ENCODE data around the gene CREB5. TPM values are rescaled to one million over a fixed set of nuclear protein-coding genes. Genes with fewer than 3 reads are reported as not detected.

CREB5 gene
- total RNA-seq, 4 donors from 2014 or later: 7.8 to 29.9 (median 12.9) TPM

DNA sequence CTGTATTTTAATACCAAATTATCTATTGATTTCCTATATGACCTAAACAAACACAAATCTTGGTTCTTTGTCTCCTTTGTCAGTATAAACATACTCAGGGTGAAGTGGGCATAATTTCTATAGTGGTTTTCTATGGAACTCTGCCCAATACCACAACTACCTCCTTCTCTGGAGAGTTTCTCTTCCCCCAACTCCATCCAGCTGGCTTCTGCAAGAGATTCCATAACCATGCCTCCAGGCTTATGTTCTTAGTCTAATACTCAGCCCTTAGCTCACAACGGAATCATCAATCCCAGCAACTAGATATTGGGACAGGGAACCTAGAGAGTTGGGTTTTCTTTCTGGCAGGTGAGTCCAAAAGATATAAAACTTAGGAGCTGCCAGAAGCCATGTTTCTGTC lies 418.5 kb downstream of the CREB5 start:
- Histone ChIP-seq H3K36me3 (no peaks in the 10 kb centered on the region), H3K4me3 (no peak overlapping the region), H3K27ac (no peak overlapping the region), H3K4me1 (no peaks in the 10 kb centered on the region), H3K27me3 (no peaks in the 10 kb centered on the region), H3K9me3 (no peaks in the 10 kb centered on the region)
- 100% methylated on average over 1 of the region's 1 CpG; no CpG with 5 or more reads in 1 of the 2 donors for WGBS, 2 donors (ENCODE audit: low coverage in 1 of 2)
- ATAC-seq: no peak
- TF ChIP-seq, protein P1, sequence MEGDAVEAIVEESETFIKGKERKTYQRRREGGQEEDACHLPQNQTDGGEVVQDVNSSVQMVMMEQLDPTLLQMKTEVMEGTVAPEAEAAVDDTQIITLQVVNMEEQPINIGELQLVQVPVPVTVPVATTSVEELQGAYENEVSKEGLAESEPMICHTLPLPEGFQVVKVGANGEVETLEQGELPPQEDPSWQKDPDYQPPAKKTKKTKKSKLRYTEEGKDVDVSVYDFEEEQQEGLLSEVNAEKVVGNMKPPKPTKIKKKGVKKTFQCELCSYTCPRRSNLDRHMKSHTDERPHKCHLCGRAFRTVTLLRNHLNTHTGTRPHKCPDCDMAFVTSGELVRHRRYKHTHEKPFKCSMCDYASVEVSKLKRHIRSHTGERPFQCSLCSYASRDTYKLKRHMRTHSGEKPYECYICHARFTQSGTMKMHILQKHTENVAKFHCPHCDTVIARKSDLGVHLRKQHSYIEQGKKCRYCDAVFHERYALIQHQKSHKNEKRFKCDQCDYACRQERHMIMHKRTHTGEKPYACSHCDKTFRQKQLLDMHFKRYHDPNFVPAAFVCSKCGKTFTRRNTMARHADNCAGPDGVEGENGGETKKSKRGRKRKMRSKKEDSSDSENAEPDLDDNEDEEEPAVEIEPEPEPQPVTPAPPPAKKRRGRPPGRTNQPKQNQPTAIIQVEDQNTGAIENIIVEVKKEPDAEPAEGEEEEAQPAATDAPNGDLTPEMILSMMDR (IDR thresholded peaks at IDR 0.05): no peak
- TF ChIP-seq POLR2AphosphoS5 (IDR thresholded peaks at IDR 0.05): no peak

DNA sequence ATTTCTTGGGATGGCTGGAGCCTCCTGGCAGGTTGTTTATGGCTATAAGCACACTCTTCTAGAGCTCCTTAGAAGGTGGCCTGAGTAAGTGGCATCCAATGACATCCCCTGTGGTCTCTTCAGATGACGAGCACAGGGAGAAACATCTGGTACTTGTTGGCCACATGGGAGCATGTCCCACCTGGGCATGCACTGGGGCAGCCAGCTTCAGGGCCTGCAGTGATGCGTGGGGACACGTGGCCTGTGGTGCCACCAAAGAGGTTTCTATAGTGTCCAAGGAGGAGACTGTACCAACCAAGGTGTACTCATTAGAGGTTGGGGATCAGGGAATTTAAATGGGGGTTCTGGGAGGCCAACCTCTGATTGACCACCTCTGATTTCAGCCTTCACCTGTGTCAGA lies 420.4 kb downstream of the CREB5 start:
- TF ChIP-seq, protein P1 (IDR thresholded peaks at IDR 0.05): no peak
- TF ChIP-seq EP300 (IDR thresholded peaks at IDR 0.05) (no peak), POLR2AphosphoS5 (IDR thresholded peaks at IDR 0.05) (no peak), POLR2A (IDR thresholded peaks at IDR 0.05) (no peak)
- Histone ChIP-seq H3K4me3 (no peak overlapping the region), H3K27ac (no peak overlapping the region), H3K4me1 (no peaks in the 10 kb centered on the region), H3K27me3 (no peaks in the 10 kb centered on the region), H3K9me3 (no peaks in the 10 kb centered on the region), H3K36me3 (no peaks in the 10 kb centered on the region)
- no peak for ATAC-seq
- no CpG with 5 or more reads among the region's 3 CpGs for WGBS, 2 donors (ENCODE audit: low coverage in 1 of 2)

DNA sequence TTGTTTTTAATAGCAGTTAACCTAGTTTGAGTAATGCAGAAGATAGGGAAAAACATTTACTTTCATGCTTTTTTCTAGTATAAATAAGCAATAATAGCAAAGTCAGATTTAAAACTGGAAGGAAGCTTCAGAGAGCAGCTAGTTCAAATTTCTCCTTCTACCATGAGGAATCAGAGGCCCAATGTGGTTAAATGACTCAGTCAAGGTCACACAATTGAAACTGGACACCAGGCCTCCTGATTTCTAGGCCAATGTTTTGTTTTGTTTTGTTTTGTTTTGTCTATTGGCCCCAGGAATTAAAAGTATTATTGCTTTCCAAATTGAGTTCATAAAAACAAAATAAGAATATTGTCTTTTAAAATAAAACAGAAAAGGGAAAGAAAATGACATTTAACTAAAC lies 423.5 kb downstream of the CREB5 start:
- H3K9me3 ChIP-seq: no peaks in the 10 kb centered on the region
- H3K4me3 ChIP-seq: no peak overlapping the region
- ATAC-seq: no peak
- no peaks in the 10 kb centered on the region for H3K27me3 ChIP-seq
- no peaks in the 10 kb centered on the region for H3K36me3 ChIP-seq
- no peak for TF ChIP-seq POLR2A (IDR thresholded peaks at IDR 0.05)
- TF ChIP-seq POLR2AphosphoS5 (IDR thresholded peaks at IDR 0.05): no peak
- TF ChIP-seq, protein P1 (IDR thresholded peaks at IDR 0.05): no peak
- no peak for TF ChIP-seq EP300 (IDR thresholded peaks at IDR 0.05)
- no peak overlapping the region for H3K27ac ChIP-seq
- H3K4me1 ChIP-seq: no peaks in the 10 kb centered on the region

DNA sequence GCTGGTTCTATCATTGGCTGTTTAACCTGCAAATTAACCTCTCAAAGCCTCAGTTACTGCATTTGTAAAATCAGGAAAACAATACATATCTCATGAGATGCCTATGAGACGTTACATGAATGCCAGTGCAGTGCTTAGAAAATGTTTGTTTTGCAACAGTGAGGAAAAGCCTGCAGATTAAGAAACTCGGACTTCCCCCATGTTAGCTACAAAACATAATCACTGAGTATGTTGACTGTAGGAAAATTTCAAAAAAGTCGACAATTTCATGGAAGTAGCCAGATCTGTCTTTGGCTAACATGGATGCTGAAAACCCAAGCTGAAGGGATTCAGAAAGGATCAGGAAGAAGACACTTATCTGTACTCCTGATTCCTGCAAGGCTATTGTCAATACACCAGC lies 424.4 kb downstream of the CREB5 start:
- no peaks in the 10 kb centered on the region for H3K27me3 ChIP-seq
- H3K4me3 ChIP-seq: no peak overlapping the region
- H3K36me3 ChIP-seq: no peaks in the 10 kb centered on the region
- H3K9me3 ChIP-seq: no peaks in the 10 kb centered on the region
- WGBS, 2 donors (ENCODE audit: low coverage in 1 of 2): 75 to 88% methylated on average over 3 of the region's 3 CpGs
- no peaks in the 10 kb centered on the region for H3K4me1 ChIP-seq
- no peak for ATAC-seq
- no peak overlapping the region for H3K27ac ChIP-seq
- TF ChIP-seq, protein P1 (IDR thresholded peaks at IDR 0.05): no peak

DNA sequence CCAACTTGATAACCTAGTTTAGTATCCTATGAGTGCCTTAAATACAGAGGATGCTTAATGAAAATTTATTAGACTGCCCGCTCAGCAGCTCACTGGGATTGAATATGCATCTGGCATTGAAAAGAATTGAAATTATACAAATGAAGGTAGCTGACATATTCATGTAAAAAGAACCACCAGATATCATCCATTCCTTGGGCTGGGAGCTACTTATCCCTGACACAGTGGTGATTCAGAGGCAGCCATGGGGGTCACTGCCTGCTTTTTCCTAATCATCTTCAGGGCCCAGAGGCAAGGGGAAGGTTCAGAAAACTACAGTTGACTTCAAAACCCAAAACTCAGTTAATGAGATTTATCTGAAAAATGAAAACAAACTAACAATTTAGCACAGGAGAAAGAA lies 424.9 kb downstream of the CREB5 start:
- Histone ChIP-seq H3K27me3 (no peaks in the 10 kb centered on the region), H3K36me3 (no peaks in the 10 kb centered on the region), H3K9me3 (no peaks in the 10 kb centered on the region), H3K4me1 (no peaks in the 10 kb centered on the region), H3K27ac (no peak overlapping the region), H3K4me3 (no peak overlapping the region)
- TF ChIP-seq POLR2AphosphoS5 (IDR thresholded peaks at IDR 0.05): no peak
- TF ChIP-seq POLR2A (IDR thresholded peaks at IDR 0.05): no peak
- no peak for TF ChIP-seq EP300 (IDR thresholded peaks at IDR 0.05)
- TF ChIP-seq, protein P1 (IDR thresholded peaks at IDR 0.05): no peak
- WGBS, 2 donors (ENCODE audit: low coverage in 1 of 2): 100% methylated on average over 1 of the region's 1 CpG
- no peak for ATAC-seq
